SK-N-MC (cell line): Measurements from ENCODE around the gene GABBR2.

Experiments
- EZH2 ChIP-seq: fragments of 200-600 bp; sonication (generic); IDR thresholded peaks from one replicate; pipeline ENCODE4 v1.6.1; 2017; ENCODE audit warnings: antibody characterized with exemption
- FOXP2 ChIP-seq: optimal IDR thresholded peaks from 2 replicates; pipeline ENCODE3; 2011; ENCODE audit warnings: mild to moderate bottlenecking, moderate library complexity; ENCODE audit not compliant: insufficient read depth; ENCODE audit errors: extremely low read length, control extremely low read depth
- POLR2AphosphoS5 ChIP-seq: IDR thresholded peaks from 2 replicates; pipeline ENCODE4 v1.6.1; 2012; ENCODE audit warnings: mild to moderate bottlenecking, low read depth, low read length, borderline replicate concordance

GRCh38 chr9:98302150-98302549 lies 406.6 kb downstream of the GABBR2 start:
- TF ChIP-seq EZH2 (no peak), POLR2AphosphoS5 (no peak), FOXP2 (no peak)
